ENCODE data around the gene VIL1.

Gene VIL1

GRCh38 chr2:218435003-218435982 is 16.4 kb downstream of the VIL1 start:
- DNase-seq, result no peak

GRCh38 chr2:218436992-218437391 is 18.1 kb downstream of the VIL1 start:
- DNase-seq, result no peak

GRCh38 chr2:218437969-218438368 is 19.0 kb downstream of the VIL1 start:
- DNase-seq, result no peak

- no peak for DNase-seq
These were observed 19.7 kb downstream of the VIL1 start for GRCh38 chr2:218438596-218438995.

- DNase-seq, result no peak
These were observed 25.9 kb downstream of the VIL1 start for GRCh38 chr2:218444692-218445357.

- no peak for DNase-seq
These were observed 26.7 kb downstream of the VIL1 start for GRCh38 chr2:218445602-218446001.

- DNase-seq, result no peak
These were observed 27.6 kb downstream of the VIL1 start for GRCh38 chr2:218446547-218446946.

GRCh38 chr2:218447072-218447471 is 28.1 kb downstream of the VIL1 start:
- DNase-seq, result no peak

- no peak for DNase-seq
These were observed 30.0 kb downstream of the VIL1 start for GRCh38 chr2:218448934-218449333.

GRCh38 chr2:218452079-218452478 is 33.2 kb downstream of the VIL1 start:
- DNase-seq, result no peak

- DNase-seq, result no peak
These were observed 37.9 kb downstream of the VIL1 start for GRCh38 chr2:218456849-218457248.

- no peak for DNase-seq
These were observed 39.7 kb downstream of the VIL1 start for GRCh38 chr2:218458598-218458997.

- DNase-seq, result no peak
These were observed 47.2 kb downstream of the VIL1 start for GRCh38 chr2:218465987-218466633.

GRCh38 chr2:218470448-218470847 is 51.5 kb downstream of the VIL1 start:
- DNase-seq, result no peak

GRCh38 chr2:218471036-218471435 is 52.1 kb downstream of the VIL1 start:
- DNase-seq, result no peak

GRCh38 chr2:218471982-218472381 is 53.1 kb downstream of the VIL1 start:
- DNase-seq, result no peak

- no peak for DNase-seq
These were observed 54.1 kb downstream of the VIL1 start for GRCh38 chr2:218472988-218473387.

- no peak for DNase-seq
These were observed 55.6 kb downstream of the VIL1 start for GRCh38 chr2:218474527-218474926.

GRCh38 chr2:218476676-218477075 is 57.8 kb downstream of the VIL1 start:
- DNase-seq, result no peak

GRCh38 chr2:218477247-218477646 is 58.3 kb downstream of the VIL1 start:
- DNase-seq, result no peak

GRCh38 chr2:218478544-218478943 is 59.6 kb downstream of the VIL1 start:
- DNase-seq, result no peak

- DNase-seq, result no peak
These were observed 60.7 kb downstream of the VIL1 start for GRCh38 chr2:218479595-218479994.

Data from nucleus accumbens (tissue), 56 donors.